NCI-H1417 treated with DMSO at 0.1 percent for 48 hours (cell line): Measurements from ENCODE around the gene CARHSP1.
"Not testable (repeated sequence)": the region's sequence is repeated elsewhere in the genome, so short reads cannot be mapped to it uniquely, and the experiment has no call there.

Experiments
- DNase-seq: peaks from one replicate; lab custom pipeline; 2025; lab: John Stamatoyannopoulos, UW

Gene CARHSP1

GRCh38 chr16:8872071-8872470 is 3.3 kb upstream of the CARHSP1 start:
- DNase-seq = no peak

DNA sequence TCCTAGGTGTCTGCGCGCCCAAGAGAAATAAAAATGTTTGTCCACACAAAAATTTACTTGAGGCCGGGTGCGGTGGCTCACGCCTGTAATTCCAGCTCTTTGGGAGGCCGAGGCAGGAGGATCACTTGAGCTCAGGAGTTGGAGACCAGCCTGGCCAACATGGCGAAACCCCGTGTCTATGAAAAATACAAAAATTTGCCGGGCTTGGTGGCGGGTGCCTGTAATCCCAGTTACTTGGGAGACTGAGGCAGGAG is 1.1 kb upstream of the CARHSP1 start:
- DNase-seq = not testable (repeated sequence)

DNA sequence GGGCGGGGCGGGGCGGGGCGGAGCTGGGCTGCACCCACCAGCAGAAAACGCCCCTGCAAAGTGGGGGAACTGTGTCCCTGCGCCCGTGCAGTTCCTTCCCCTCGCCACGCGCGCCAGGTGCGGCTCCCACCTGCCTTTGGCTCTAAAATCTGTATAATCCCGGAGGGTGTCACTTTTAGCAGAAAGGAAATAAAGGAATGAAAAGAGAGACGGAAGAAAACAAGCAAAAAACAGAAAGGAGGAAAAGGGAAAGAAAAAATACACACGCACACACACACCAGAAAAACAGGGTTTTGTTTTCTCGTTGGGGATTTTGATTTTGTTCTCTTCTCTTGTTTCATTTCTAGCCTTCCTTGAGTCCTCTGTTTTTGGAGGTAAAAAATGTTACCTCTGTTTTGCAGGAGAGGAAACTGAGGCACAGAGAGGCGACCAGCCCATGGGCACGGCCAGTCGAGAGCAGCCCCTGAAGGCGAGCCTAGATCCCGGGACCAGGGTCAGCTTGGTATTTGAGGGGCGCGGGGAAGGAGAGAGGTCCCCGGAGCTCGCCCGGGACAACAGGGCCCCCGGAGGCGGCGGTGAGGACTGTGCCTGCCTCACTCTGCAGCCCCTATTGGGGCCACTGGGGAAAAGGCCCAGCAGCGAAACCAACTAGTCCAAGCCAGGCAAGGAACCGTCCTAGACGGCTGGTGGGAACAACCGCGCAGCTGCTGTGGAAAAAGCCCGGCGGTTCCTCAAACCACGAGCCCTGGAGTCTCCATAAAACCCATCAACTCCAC is 594 bp upstream of the CARHSP1 start:
- no peak for DNase-seq

GRCh38 chr16:8867932-8868415 is 832 bp downstream of the CARHSP1 start:
- DNase-seq = peak; percentile 16

DNA sequence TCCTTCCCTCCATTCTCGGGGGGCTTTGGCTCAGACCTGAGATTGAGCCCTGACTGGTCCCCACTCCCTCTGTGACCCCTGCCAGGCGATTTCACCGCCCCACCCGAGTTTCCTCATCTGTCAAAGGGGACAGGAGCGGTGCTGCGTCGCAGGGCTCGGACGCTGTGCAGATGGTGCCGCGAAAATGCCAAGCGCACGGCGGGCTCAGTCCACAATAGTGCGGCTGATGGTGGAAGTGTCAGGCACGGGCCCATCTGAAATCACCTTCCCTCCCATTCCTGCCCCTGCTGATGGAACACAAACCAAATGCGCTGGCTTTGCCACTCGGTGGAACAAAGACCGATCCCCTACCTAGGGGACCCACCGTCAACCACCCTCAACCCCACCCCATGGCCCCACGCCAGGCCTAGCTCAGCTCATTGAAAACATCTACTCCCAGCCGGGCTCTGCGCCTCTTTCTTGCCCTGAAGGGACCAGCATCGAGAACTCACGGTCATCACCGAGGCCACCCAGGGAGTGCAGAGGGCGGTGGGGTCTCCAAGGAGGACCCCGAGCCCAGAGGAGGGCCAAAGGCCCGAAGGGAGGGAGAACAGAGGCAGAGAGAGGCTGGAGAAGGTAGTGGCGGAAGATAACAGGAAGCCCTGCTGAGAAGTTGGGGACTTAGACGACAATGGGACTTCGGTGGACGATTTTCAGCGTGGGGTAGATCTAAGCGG is 1.4 kb downstream of the CARHSP1 start:
- DNase-seq = no peak

GRCh38 chr16:8866884-8867215 is 2.0 kb downstream of the CARHSP1 start:
- DNase-seq = no peak

- DNase-seq = no peak
Measured at GRCh38 chr16:8866118-8866883, 2.5 kb downstream of the CARHSP1 start.

DNA sequence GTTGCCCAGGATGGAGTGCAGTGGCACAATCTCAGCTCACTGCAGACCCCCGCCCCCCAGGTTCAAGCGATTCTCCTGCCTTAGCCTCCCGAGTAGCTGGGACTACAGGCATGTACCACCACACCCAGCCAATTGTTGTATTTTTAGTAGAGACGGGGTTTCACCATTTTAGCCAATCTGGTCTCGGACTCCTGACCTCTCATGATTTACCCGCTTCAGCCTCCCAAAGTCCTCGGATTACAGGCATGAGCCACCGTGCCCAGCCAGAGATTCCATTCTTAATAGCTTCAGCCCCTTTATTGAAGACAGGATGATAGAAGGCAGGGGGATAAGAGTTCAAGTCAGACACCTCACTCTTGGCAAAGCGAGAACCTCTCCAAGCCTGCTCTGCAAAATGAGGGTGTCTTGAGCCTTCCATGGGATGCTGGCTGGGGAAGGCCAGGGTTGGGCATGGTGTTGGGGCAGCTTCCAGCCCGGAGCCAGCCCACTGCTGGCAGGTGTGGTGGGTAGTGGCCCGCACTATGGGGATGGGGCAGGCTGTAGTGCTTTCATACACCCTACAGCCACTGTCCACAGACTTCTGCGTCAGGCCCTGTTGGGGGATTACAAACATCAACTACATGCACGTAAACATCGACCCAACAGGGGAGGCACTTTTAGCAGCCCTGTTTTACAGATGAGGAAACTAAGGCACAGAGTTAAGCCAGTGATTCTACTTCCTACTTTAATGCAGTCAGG is 3.5 kb downstream of the CARHSP1 start:
- DNase-seq = no peak

DNA sequence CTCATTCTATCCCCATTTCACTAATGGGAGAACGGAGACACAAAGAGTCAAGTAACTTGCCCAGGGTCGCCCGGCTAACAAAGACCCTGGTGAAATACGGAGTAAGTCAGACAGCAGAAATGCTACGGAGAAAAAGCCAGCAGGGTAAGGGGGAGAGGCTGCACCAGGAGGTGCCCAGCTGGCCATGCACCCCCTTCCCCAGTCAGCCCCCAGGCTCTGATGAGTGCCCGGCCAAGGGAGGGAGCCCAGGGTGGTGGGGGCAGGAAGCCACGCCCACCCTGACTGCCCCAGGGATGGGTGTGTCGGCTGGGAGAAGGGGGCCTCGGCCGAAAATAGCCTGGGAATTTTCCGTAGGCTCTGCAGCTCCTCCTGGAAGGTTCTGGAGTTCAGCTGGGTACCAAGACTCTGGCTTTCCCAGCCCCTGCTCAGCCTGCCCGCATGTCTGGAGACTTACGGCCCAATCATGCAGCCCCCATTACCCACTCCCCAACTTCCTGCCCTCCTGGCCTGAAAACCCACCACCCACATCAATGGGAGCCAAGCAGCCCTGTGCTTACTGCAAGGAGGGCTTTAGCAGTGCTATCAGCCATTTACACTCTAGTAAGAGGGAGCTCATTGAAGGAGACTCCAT is 4.2 kb downstream of the CARHSP1 start:
- no peak for DNase-seq

DNA sequence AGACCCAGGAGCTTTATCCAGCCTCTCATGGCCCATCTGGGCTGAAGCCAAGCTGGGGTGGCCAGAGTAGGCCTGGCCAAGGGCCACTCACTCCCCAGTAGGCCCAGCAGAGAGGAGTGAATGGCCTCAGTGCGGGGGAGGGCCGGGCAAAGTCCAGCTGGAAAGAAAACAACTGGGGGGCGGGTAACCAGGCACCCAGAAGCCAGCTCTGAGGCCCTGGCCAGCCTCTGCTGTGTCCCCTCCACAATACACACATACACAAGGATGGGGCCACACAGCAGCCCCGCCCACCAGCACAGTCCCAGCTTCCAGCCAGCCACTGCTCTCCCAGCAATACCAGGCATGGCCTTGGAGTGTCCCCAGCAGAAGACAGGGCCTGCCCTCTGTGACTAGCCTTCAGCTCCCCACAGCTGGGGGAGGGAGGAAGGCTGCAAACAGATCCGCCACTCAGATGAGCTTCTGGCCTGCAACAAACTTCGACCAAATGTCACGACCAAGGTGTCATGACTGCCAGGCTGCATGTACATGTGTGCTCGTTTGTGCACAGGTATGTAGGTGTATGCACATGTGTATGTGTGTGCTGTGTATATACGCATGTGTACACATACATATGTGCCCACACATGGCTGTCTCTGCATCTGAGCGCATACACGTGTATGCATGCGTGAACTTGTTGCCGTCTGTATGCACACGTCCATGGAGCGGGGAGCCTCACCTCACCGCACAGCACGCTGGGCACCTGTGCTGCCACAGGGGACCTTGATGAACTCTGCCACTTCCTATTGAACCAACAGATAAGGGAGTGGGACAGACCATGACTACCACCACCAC is 5.0 kb downstream of the CARHSP1 start:
- DNase-seq = no peak

DNA sequence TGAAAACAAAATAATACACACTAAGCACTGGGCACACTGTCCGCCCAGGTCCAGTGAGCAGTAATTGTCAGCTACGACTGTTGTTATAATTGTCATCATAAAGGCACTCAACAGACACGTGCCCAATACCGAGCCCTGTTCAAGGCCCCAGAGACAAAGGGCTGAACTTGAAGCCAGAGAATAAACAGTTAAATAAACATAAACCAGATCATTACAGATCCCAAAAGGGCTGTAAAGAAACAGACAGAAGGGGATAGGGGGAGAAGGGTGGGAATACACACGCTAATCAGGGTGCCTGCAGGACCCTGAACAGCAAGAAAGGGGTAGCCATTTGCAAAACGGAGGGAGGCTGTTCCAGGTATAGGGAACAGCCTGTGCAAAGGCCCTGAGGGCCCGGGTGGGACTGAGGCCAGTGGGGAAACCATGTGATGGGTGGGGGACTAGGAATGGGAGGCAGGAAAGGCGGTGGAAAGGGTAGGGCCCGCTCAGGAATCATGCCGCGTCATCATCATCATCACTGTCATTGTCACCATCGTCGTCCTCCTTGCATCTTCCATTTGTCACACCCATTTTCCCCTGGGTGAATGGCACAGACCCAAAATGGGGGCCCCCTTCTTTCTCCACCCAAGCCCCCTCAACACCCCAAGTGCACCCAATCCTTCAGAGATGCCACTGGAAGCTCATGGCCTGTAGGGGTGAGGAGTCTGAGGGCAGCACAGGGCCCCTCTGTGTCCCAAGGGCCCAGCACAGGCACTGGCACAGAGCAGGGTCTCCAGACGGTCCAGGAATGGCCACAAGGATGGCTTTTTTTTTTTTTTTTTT is 6.3 kb downstream of the CARHSP1 start:
- DNase-seq = no peak

GRCh38 chr16:8861563-8862308 is 7.1 kb downstream of the CARHSP1 start:
- DNase-seq = no peak

DNA sequence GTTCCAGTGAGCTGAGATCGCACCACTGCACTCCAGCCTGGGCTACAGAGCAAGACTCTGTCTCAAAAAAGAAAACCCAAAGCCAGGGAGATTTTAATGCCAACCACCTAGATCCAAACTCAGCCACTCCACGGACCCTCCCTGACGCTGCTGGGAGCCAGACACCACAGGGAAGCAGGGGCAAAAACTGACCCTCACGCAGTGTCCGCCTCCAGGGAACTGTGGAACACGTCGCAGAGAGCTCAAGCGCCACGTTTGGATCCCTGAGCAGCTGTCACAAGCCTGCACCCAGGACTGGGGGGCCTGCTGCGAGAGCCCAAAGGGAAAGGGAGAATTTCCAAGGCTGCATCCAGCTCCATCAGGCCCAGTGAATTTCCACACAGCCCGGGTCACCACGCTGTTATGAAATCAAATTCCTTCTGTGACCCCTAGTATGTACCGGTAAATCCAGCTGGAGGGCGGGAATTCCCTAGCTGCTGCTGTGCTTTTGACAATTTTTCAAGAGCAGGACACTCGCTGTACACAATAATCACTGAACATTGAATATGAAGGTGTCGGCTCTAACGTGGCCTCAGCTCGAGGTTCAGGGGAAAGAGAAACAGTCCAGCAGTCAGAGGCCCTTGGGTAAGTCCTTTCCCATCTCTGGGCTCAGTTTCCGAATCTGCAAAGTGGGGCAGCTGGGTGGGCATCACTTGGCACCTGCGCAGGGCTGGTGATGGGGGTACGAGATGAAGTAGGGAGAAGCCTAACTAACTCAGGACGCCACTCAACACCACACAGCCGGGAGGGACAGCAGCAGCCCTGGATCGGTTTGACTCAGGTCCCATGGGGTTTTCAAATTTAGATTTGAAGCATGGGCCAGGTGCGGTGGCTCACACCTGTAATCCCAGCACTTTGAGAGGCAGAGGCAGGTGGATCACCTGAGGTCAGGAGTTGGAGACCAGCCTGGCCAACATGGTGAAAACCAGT is 8.6 kb downstream of the CARHSP1 start:
- no peak for DNase-seq

GRCh38 chr16:8858994-8859912 is 9.6 kb downstream of the CARHSP1 start:
- no peak for DNase-seq

DNA sequence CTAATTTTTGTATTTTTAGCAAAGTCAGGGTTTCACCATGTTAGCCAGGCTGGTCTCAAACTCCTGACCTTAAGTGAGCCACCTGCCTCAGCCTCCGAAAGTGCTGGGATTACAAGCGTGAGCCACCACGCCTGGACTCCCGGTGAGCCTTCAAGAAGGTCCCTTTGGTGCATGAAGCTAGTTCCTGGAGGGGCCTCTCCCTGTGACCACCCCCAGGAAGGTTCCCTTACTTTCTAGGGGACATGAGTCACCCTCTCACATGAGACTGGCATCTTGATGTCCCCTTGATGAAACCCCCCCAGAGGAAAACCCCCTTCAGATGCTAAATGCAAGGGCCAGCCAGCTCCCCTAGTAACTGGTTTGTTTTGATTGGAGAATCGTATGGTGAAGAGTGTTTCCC is 12.8 kb downstream of the CARHSP1 start:
- no peak for DNase-seq

- no peak for DNase-seq
Measured at GRCh38 chr16:8855051-8855786, 13.6 kb downstream of the CARHSP1 start.
